Endodermal cell (in vitro differentiated cells): ENCODE results near the gene NR2F6. TPM values are rescaled to one million over a fixed set of nuclear protein-coding genes. Genes with fewer than 3 reads are reported as not detected.

ENCODE experiments used
- DNase-seq: peaks from one replicate; pipeline ENCODE4 v3.0.0-alpha.2; 2017
- H3K27ac ChIP-seq: 2 replicates; pipeline ENCODE4 v1.5.1; 2013; ENCODE audit warnings: mild to moderate bottlenecking, low read depth, low read length, moderate library complexity
- H3K27me3 ChIP-seq: 2 replicates; pipeline ENCODE4 v1.6.1; 2013; ENCODE audit warnings: mild to moderate bottlenecking, low read length, moderate library complexity; ENCODE audit not compliant: insufficient read depth, control insufficient read depth, poor library complexity, severe bottlenecking
- H3K36me3 ChIP-seq: 2 replicates; pipeline ENCODE4 v1.7.0; 2013; ENCODE audit warnings: mild to moderate bottlenecking, low read length, moderate library complexity; ENCODE audit not compliant: control insufficient read depth, insufficient read depth
- H3K4me1 ChIP-seq: one replicate; pipeline ENCODE4 v1.7.0; 2013; ENCODE audit warnings: low read length; ENCODE audit not compliant: control insufficient read depth, insufficient read depth
- H3K4me3 ChIP-seq: 2 replicates; pipeline ENCODE4 v1.5.1; 2013; ENCODE audit warnings: mild to moderate bottlenecking, low read length, moderate library complexity
- H3K9ac ChIP-seq: 2 replicates; pipeline ENCODE4 v1.6.1; 2013; ENCODE audit warnings: mild to moderate bottlenecking, low read length, moderate library complexity; ENCODE audit not compliant: poor library complexity, severe bottlenecking; ENCODE audit errors: extremely low read depth
- H3K9me3 ChIP-seq: 2 replicates; pipeline ENCODE4 v1.6.1; 2013; ENCODE audit warnings: mild to moderate bottlenecking, low read length, moderate library complexity; ENCODE audit not compliant: control insufficient read depth
- H3K27ac Mint-ChIP-seq: 2 replicates; pipeline ENCODE4 v1.8.0; 2020; ENCODE audit warnings: mixed read lengths
- H3K27me3 Mint-ChIP-seq: 2 replicates; pipeline ENCODE4 v1.8.0; 2021; ENCODE audit warnings: mild to moderate bottlenecking, mixed read lengths; ENCODE audit not compliant: insufficient read depth
- H3K36me3 Mint-ChIP-seq: 2 replicates; pipeline ENCODE4 v1.8.0; 2020; ENCODE audit warnings: low read depth, mixed read lengths
- H3K4me1 Mint-ChIP-seq: 2 replicates; pipeline ENCODE4 v1.8.0; 2020; ENCODE audit warnings: mixed read lengths
- H3K4me3 Mint-ChIP-seq: 2 replicates; pipeline ENCODE4 v1.8.0; 2020; ENCODE audit warnings: mild to moderate bottlenecking, moderate library complexity, mixed read lengths
- H3K9me3 Mint-ChIP-seq: 2 replicates; pipeline ENCODE4 v1.8.0; 2020; ENCODE audit warnings: mild to moderate bottlenecking, mixed read lengths
- CTCF ChIP-seq: fragments of 200-600 bp; sonication (generic); conservative IDR thresholded peaks from 2 replicates; pipeline ENCODE4 v1.5.0; 2021; ENCODE audit warnings: antibody characterized with exemption, mild to moderate bottlenecking
- WGBS, 2 experiments: methylation state at CpG; one replicate each; pipeline versions ENCODE4 v1.1.5 to v1.1.7; 2013; ENCODE audit warnings: missing lambda C conversion rate in 2 of 2, mixed read lengths in 1 of 2; ENCODE audit not compliant: insufficient coverage in 1 of 2, insufficient read length in 1 of 2; 5-methylcytosine and 5-hydroxymethylcytosine counted together
- total RNA-seq, 2 donors: library from RNA; stranded (reverse); fragmentation: NEBNext Ultra II Directional in 1 of 2; extraction: Animal tissue kit (Norgen Biotek cat#: 25700) in 1 of 2; gene quantifications; 2 replicates in 1 of 2; 3 replicates in 1 of 2; pipeline ENCODE4 v1.2.1, GENCODE V29; 2021

NR2F6 gene
- total RNA-seq, 2 donors from 2014 or later = 103 to 107 TPM

- Mint-ChIP-seq H3K9me3 (no peaks in the 10 kb centered on the region), H3K4me3 (peak overlapping the region; percentile 95), H3K36me3 (peaks cover 9% of the 10 kb centered on the region), H3K27ac (peak overlapping the region; percentile 95), H3K27me3 (no peaks in the 10 kb centered on the region), H3K4me1 (peaks cover 39% of the 10 kb centered on the region)
- Histone ChIP-seq H3K27ac (peak overlapping the region; percentile 49), H3K9ac (peak overlapping the region; percentile 83), H3K9me3 (no peaks in the 10 kb centered on the region), H3K36me3 (peaks cover 16% of the 10 kb centered on the region), H3K4me3 (peak overlapping the region; percentile 95), H3K4me1 (peaks cover 18% of the 10 kb centered on the region), H3K27me3 (no peaks in the 10 kb centered on the region)
- peak; percentile 71 for DNase-seq
- no peak for TF ChIP-seq CTCF
- 0% methylated on average over 35 to 100 of the region's 100 CpGs for WGBS, 2 experiments
Measured at GRCh38 chr19:17244618-17245534, 843 bp downstream of the NR2F6 start.

DNA sequence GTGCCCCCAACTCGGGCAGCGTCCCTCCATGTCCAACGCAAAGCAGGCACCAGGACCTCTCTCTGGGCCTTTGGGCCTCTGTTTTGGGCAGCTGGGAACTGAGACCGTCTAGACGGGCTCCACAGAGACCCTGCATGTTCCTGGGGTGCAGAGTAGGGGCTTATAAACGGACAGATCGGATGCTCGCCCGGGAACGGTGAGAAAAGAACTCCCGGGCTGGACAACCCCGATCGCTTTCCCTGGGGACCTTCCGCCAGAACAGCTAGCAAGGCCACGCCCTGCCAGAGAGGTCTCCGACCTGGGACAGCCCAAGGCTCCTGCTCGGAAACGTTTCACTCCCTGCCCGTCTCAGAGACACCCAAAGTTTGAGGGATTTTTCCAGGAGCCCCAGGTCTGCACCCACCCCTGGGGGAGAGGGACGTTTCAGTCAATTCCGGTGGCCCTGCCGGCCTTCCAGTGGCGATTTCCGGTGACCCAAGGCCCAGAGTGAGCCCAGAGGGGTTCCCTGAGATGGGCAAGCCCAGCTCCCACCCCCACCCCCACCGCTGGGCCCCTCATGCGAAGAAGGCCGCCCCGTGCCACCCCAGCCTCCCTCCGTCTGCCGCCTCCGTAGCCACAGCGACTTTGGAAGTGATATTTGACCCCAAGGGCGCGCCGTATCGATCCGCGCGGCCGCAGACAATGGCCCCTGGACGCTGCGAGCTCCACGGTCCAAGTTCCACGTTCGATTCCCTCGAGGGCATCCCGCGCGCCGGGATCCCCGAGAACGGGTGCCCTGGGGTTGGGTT is 1.7 kb downstream of the NR2F6 start:
- no peak for TF ChIP-seq CTCF
- peak overlapping the region; percentile 95 for H3K27ac Mint-ChIP-seq
- peak overlapping the region; percentile 95 for H3K4me3 Mint-ChIP-seq
- H3K9me3 Mint-ChIP-seq = no peaks in the 10 kb centered on the region
- H3K36me3 ChIP-seq = peaks cover 18% of the 10 kb centered on the region
- peak overlapping the region; percentile 83 for H3K9ac ChIP-seq
- WGBS, 2 experiments = 1 to 2% methylated on average over 26 to 51 of the region's 52 CpGs
- peaks cover 18% of the 10 kb centered on the region for H3K4me1 ChIP-seq
- H3K36me3 Mint-ChIP-seq = peaks cover 9% of the 10 kb centered on the region
- no peaks in the 10 kb centered on the region for H3K27me3 ChIP-seq
- H3K4me3 ChIP-seq = peak overlapping the region; percentile 95
- H3K9me3 ChIP-seq = no peaks in the 10 kb centered on the region
- H3K4me1 Mint-ChIP-seq = peaks cover 39% of the 10 kb centered on the region
- H3K27ac ChIP-seq = peak overlapping the region; percentile 60
- no peaks in the 10 kb centered on the region for H3K27me3 Mint-ChIP-seq
- DNase-seq = peak; percentile 85

- DNase-seq = no peak
- no peaks in the 10 kb centered on the region for H3K9me3 ChIP-seq
- H3K4me3 Mint-ChIP-seq = peak overlapping the region; percentile 95
- H3K27ac Mint-ChIP-seq = peak overlapping the region; percentile 81
- H3K27ac ChIP-seq = peak overlapping the region; percentile 60
- 14 to 44% methylated on average over 2 to 8 of the region's 8 CpGs for WGBS, 2 experiments
- H3K36me3 Mint-ChIP-seq = peaks cover 13% of the 10 kb centered on the region
- no peak for TF ChIP-seq CTCF
- H3K4me3 ChIP-seq = peak overlapping the region; percentile 95
- H3K9ac ChIP-seq = peak overlapping the region; percentile 83
- H3K36me3 ChIP-seq = peaks cover 21% of the 10 kb centered on the region
- H3K27me3 ChIP-seq = no peaks in the 10 kb centered on the region
- H3K4me1 ChIP-seq = peaks cover 15% of the 10 kb centered on the region
- H3K9me3 Mint-ChIP-seq = no peaks in the 10 kb centered on the region
- H3K4me1 Mint-ChIP-seq = peaks cover 32% of the 10 kb centered on the region
- H3K27me3 Mint-ChIP-seq = no peaks in the 10 kb centered on the region
Measured at GRCh38 chr19:17243211-17243829, 2.4 kb downstream of the NR2F6 start.
